HepG2 (cell line): ENCODE measurements around the gene PFAS. TPM values are rescaled to one million over a fixed set of nuclear protein-coding genes. Genes with fewer than 3 reads are reported as not detected.

Source experiments
- ATAC-seq: fragments of 200-7000 bp; cut with Tn5 transposase; 3 replicates; pipeline ENCODE4 v1.9.1; 2020; ENCODE audit warnings: mild to moderate bottlenecking, moderate library complexity
- BruUV-seq: library from RNA; stranded (reverse); fragments of 400-500 nt; replicated peaks from 2 replicates; lab custom pipeline; 2021; lab: Mats Ljungman, UMichigan
- CTCF ChIA-PET: fragments of 300-600 bp; formaldehyde crosslinking; extraction: SDS; loops from one replicate; lab custom pipeline; 2021; ENCODE audit warnings: low total read pairs, inconsistent platforms, low intra/inter-chr PET ratio; lab: Yijun Ruan, JAX
- POLR2A ChIA-PET: fragments of 350-600 bp; sonication (Branson Sonifier 250); formaldehyde crosslinking; loops from one replicate; lab custom pipeline; 2020; ENCODE audit warnings: antibody characterized with exemption, inconsistent platforms; lab: Yijun Ruan, JAX
- DNase-seq: peaks from one replicate; pipeline ENCODE4 v3.0.0-alpha.2; 2015; ENCODE audit warnings: low spot score
- FAIRE-seq: peaks from 3 replicates; lab custom pipeline; 2011; peaks lifted over from hg19 to GRCh38; lab: Jason Lieb, UNC
- H2AFZ ChIP-seq: one replicate; pipeline ENCODE4 v1.6.1; 2011; ENCODE audit warnings: low read length, inconsistent platforms
- H3K27ac ChIP-seq: fragments of 300-600 bp; 3 replicates; pipeline ENCODE4 v1.8.0; 2011; ENCODE audit warnings: mixed run types, mild to moderate bottlenecking, mixed read lengths, low read length, inconsistent platforms; ENCODE audit not compliant: insufficient read depth; ENCODE audit errors: extremely low read length
- H3K27me3 ChIP-seq, 2 experiments: fragments of 200-600 bp in 1 of 2; 2 replicates in 1 of 2; 3 replicates in 1 of 2; pipeline versions ENCODE4 v1.6.0 to v1.8.0; 2011; ENCODE audit warnings: low read length in 2 of 2, mild to moderate bottlenecking in 2 of 2, moderate library complexity in 2 of 2, inconsistent platforms in 1 of 2; ENCODE audit not compliant: insufficient read depth in 2 of 2, control insufficient read depth in 1 of 2
- H3K36me3 ChIP-seq, 2 experiments: fragments of 200-600 bp in 1 of 2; replicated peaks in 1 of 2; 2 replicates in 1 of 2; 3 replicates in 1 of 2; pipeline versions ENCODE4 v1.5.1 to v1.8.0; 2011; ENCODE audit warnings: low read length in 2 of 2, inconsistent platforms in 1 of 2; ENCODE audit not compliant: insufficient read depth in 2 of 2, control insufficient read depth in 1 of 2
- H3K4me1 ChIP-seq: 2 replicates; pipeline ENCODE4 v1.5.1; 2012; ENCODE audit warnings: low read length, inconsistent platforms; ENCODE audit not compliant: insufficient read depth
- H3K4me2 ChIP-seq: 2 replicates; pipeline ENCODE4 v1.6.0; 2011; ENCODE audit warnings: low read depth, low read length, inconsistent platforms
- H3K4me3 ChIP-seq, 3 experiments: fragments of 200-600 bp in 1 of 3; sonication (generic), shearing (Covaris generic) in 1 of 3; replicated peaks in 1 of 3; 2 replicates each; pipeline ENCODE4 v1.5.1; 2011 to 2016; ENCODE audit warnings: low read length in 3 of 3, inconsistent platforms in 2 of 3, low read depth in 2 of 3, mild to moderate bottlenecking in 2 of 3, control low read depth in 1 of 3, mixed read lengths in 1 of 3; ENCODE audit not compliant: insufficient read depth in 1 of 3
- H3K79me2 ChIP-seq: one replicate; pipeline ENCODE4 v1.6.1; 2011; ENCODE audit warnings: low read length, inconsistent platforms; ENCODE audit not compliant: insufficient read depth
- H3K9ac ChIP-seq: 2 replicates; pipeline ENCODE4 v1.6.0; 2011; ENCODE audit warnings: mild to moderate bottlenecking, low read depth, low read length, inconsistent platforms; ENCODE audit not compliant: insufficient read depth
- H3K9me3 ChIP-seq: 2 replicates; pipeline ENCODE4 v1.5.1; 2012; ENCODE audit warnings: mild to moderate bottlenecking, low read length
- H4K20me1 ChIP-seq: 2 replicates; pipeline ENCODE4 v1.6.0; 2011; ENCODE audit warnings: inconsistent platforms, mild to moderate bottlenecking, low read length, moderate library complexity; ENCODE audit not compliant: insufficient read depth
- AFF4 ChIP-seq: sonication (generic); formaldehyde crosslinking; IDR thresholded peaks from 2 replicates; pipeline ENCODE4 v1.4.0; 2020; ENCODE audit warnings: missing genetic modification reagents
- GTF2F1 ChIP-seq: fragments of 150-350 bp; IDR thresholded peaks from 2 replicates; pipeline ENCODE4 v1.6.1; 2014; ENCODE audit warnings: low read length
- GZF1 ChIP-seq: sonication (generic); formaldehyde crosslinking; IDR thresholded peaks from 2 replicates; pipeline ENCODE4 v1.5.1; 2020; ENCODE audit warnings: mild to moderate bottlenecking, missing genetic modification reagents
- HMGXB4 ChIP-seq, 2 experiments: sonication (generic) in 1 of 2; formaldehyde crosslinking in 1 of 2; IDR thresholded peaks; 2 replicates each; pipeline versions ENCODE4 v1.4.0 to v1.6.1; 2018 to 2020; ENCODE audit warnings: missing genetic modification reagents in 2 of 2, borderline replicate concordance in 1 of 2, low read depth in 1 of 2, mild to moderate bottlenecking in 1 of 2, missing biosample characterization in 1 of 2
- IKZF1 ChIP-seq: fragments of 450-650 bp; IDR thresholded peaks from 2 replicates; pipeline ENCODE4 v1.7.1; 2016
- KDM2A ChIP-seq: sonication (generic); formaldehyde crosslinking; IDR thresholded peaks from 2 replicates; pipeline ENCODE4 v1.4.0; 2020; ENCODE audit warnings: low read depth, missing genetic modification reagents, borderline replicate concordance
- MIER3 ChIP-seq: IDR thresholded peaks from 2 replicates; pipeline ENCODE4 v1.6.1; 2016; ENCODE audit warnings: missing compliant biosample characterization, borderline replicate concordance
- MYC ChIP-seq: sonication (generic); formaldehyde crosslinking; IDR thresholded peaks from 2 replicates; pipeline ENCODE4 v1.9.0; 2021; ENCODE audit warnings: missing genetic modification reagents, borderline replicate concordance
- RBFOX2 ChIP-seq: fragments of 200-400 bp; formaldehyde crosslinking; IDR thresholded peaks from 2 replicates; pipeline ENCODE4 v1.6.1; 2017; ENCODE audit warnings: low read depth, mild to moderate bottlenecking, low read length
- SOX13 ChIP-seq, 3 experiments: fragments of 450-650 bp in 1 of 3; sonication (generic) in 1 of 3; formaldehyde crosslinking in 1 of 3; IDR thresholded peaks in 2 of 3; conservative IDR thresholded peaks in 1 of 3; 2 replicates each; pipeline versions ENCODE4 v1.5.0 to v1.6.1; 2016 to 2020; ENCODE audit warnings: antibody characterized with exemption in 1 of 3, mild to moderate bottlenecking in 1 of 3, missing compliant biosample characterization in 1 of 3, missing genetic modification reagents in 1 of 3, moderate library complexity in 1 of 3
- TFDP2 ChIP-seq: sonication (generic); formaldehyde crosslinking; IDR thresholded peaks from 2 replicates; pipeline ENCODE4 v1.4.0; 2020; ENCODE audit warnings: missing genetic modification reagents
- ZMYM4 ChIP-seq: sonication (generic); formaldehyde crosslinking; IDR thresholded peaks from 2 replicates; pipeline ENCODE4 v1.8.1; 2023; ENCODE audit warnings: mild to moderate bottlenecking, missing genetic modification reagents
- ZNF326 ChIP-seq: sonication (generic); formaldehyde crosslinking; IDR thresholded peaks from 2 replicates; pipeline ENCODE4 v1.4.0; 2020; ENCODE audit warnings: missing genetic modification reagents, borderline replicate concordance
- ZNF33A ChIP-seq: sonication (generic); formaldehyde crosslinking; IDR thresholded peaks from 2 replicates; pipeline ENCODE4 v1.5.1; 2020; ENCODE audit warnings: missing genetic modification reagents, mild to moderate bottlenecking, moderate library complexity, borderline replicate concordance
- ZNF614 ChIP-seq: IDR thresholded peaks from 2 replicates; pipeline ENCODE4 v1.6.1; 2018; ENCODE audit warnings: missing biosample characterization, missing genetic modification reagents, inconsistent platforms, borderline replicate concordance
- ZNF616 ChIP-seq: sonication (generic); formaldehyde crosslinking; IDR thresholded peaks from 2 replicates; pipeline ENCODE4 v1.5.0; 2020; ENCODE audit warnings: low read depth, mild to moderate bottlenecking, missing genetic modification reagents
- ZNF619 ChIP-seq: sonication (generic); formaldehyde crosslinking; IDR thresholded peaks from 2 replicates; pipeline ENCODE4 v1.4.0; 2020; ENCODE audit warnings: mild to moderate bottlenecking, missing genetic modification reagents
- ZNF792 ChIP-seq: IDR thresholded peaks from 2 replicates; pipeline ENCODE4 v1.6.1; 2016
- WGBS: methylation state at CpG from one replicate; pipeline ENCODE4 v1.1.6; 2017; ENCODE audit warnings: low lambda C conversion rate; 5-methylcytosine and 5-hydroxymethylcytosine counted together
- in situ Hi-C: cut with HindIII; loops from 2 replicates; pipeline ENCODE4 v1.10.0; 2017; ENCODE audit warnings: low pct_unique_long_range_greater_than_20kb; ENCODE audit not compliant: extremely low pct_ligation_motif_present
- intact Hi-C: fragments of 100-400 bp; cut with micrococcal nuclease; formaldehyde crosslinking; loops from one replicate; pipeline ENCODE4 v1.10.0; 2022; ENCODE audit not compliant: unreplicated experiment
- polyA plus RNA-seq, 8 experiments: library from polyadenylated mRNA; depleted of rRNA in 3 of 8; stranded (reverse) in 7 of 8; unstranded in 1 of 8; fragments of >200 nt; fragmentation: Illumina TruSeq in 4 of 8; extraction: Trizol in 4 of 8; gene quantifications; 2 replicates each; pipeline versions ENCODE4 v1.2.1 to v1.2.3, GENCODE V29; 2011 to 2016; ENCODE audit warnings: low read depth in 4 of 8, missing spikeins in 1 of 8, mixed read lengths in 1 of 8; ENCODE audit not compliant: insufficient read depth in 1 of 8
- total RNA-seq, 5 experiments: library from RNA; depleted of rRNA; stranded (reverse); fragments of >200 nt; fragmentation: Illumina TruSeq; extraction: Trizol; gene quantifications; 2 replicates each; pipeline ENCODE4 v1.2.3, GENCODE V29; 2016; ENCODE audit warnings: low read depth in 1 of 5

The PFAS gene
- total and polyA plus RNA-seq, 2 of the 13 experiments (the other 11 are each of a cell fraction or from before 2014, with no cell fraction given) = 49.4 to 58.2 TPM

- FAIRE-seq = no peak
- CTCF ChIA-PET = no interaction called here
- POLR2A ChIA-PET = interaction anchor here (0.6 kb wide), 1 partner anchor 66 kb away, joined by 5 read pairs; no protein-coding TSS in a partner anchor
Measured at GRCh38 chr17:8290043-8290442, 41.0 kb downstream of the PFAS start.

More at GRCh38 chr17:8290043-8290442, 41.0 kb downstream of the PFAS start:
- no peak overlapping the region for H3K4me3 ChIP-seq
- H4K20me1 ChIP-seq = no peaks in the 10 kb centered on the region
- H2AFZ ChIP-seq = no peak overlapping the region
- BruUV-seq = no TSS peak
- intact Hi-C loops (no loop called here), in situ Hi-C loops (no loop called here)
- 91% methylated on average over 3 of the region's 3 CpGs for WGBS
- no peak overlapping the region for H3K27ac ChIP-seq
- H3K79me2 ChIP-seq = peaks cover 3% of the 10 kb centered on the region
- ATAC-seq (no peak), DNase-seq (no peak)
- no peak overlapping the region for H3K4me2 ChIP-seq
- no peaks in the 10 kb centered on the region for H3K36me3 ChIP-seq
- H3K4me1 ChIP-seq = peaks cover 67% of the 10 kb centered on the region
- H3K9me3 ChIP-seq = no peaks in the 10 kb centered on the region
- no peaks in the 10 kb centered on the region for H3K27me3 ChIP-seq
- no peak overlapping the region for H3K9ac ChIP-seq
- TF ChIP-seq MIER3 = no peak
- no peak for TF ChIP-seq GZF1 (CRISPR knock-in tag)
- TF ChIP-seq ZNF792 (CRISPR knock-in tag) = no peak
- TF ChIP-seq ZNF33A (CRISPR knock-in tag) = no peak
- no peak for TF ChIP-seq ZNF326 (CRISPR knock-in tag)
- TF ChIP-seq IKZF1 = no peak
- TF ChIP-seq RBFOX2 = no peak
- no peak for TF ChIP-seq KDM2A (CRISPR knock-in tag)
- TF ChIP-seq SOX13 (IDR thresholded peaks at IDR 0.05) = no peak
- TF ChIP-seq SOX13 (CRISPR knock-in tag; conservative IDR thresholded peaks at IDR 0.05 in 1 of 2, IDR thresholded peaks at IDR 0.05 in 1 of 2) = no peak
- no peak for TF ChIP-seq MYC (CRISPR knock-in tag)
- TF ChIP-seq TFDP2 = no peak
- no peak for TF ChIP-seq HMGXB4 (CRISPR knock-in tag; IDR thresholded peaks at IDR 0.05; ENCODE audit: borderline replicate concordance in 1 of 2, low read depth in 1 of 2)
- TF ChIP-seq ZNF616 (CRISPR knock-in tag) = no peak
- TF ChIP-seq AFF4 = no peak
- TF ChIP-seq ZNF614 = no peak
- TF ChIP-seq ZMYM4 = no peak
- TF ChIP-seq ZNF619 (CRISPR knock-in tag) = no peak
- TF ChIP-seq GTF2F1 = no peak
- TF ChIP-seq, all 625 proteins: peak for 0
